Testis (tissue), 2 donors: Measurements from ENCODE around the gene ZXDC.

ENCODE experiments used
- POLR2A ChIP-seq: fragments of 450-650 bp; IDR thresholded peaks from one replicate; pipeline ENCODE4 v1.6.1; 2017; ENCODE audit warnings: antibody characterized with exemption, mild to moderate bottlenecking, moderate library complexity
- TF ChIP-seq, protein P1 (sequence below), 3 experiments: fragments of 450-650 bp in 2 of 3; fragments of 200-600 bp in 1 of 3; sonication (generic) in 1 of 3; IDR thresholded peaks; one replicate each; pipeline ENCODE4 v1.5.1; 2016 to 2019; ENCODE audit warnings: antibody characterized with exemption in 3 of 3, mild to moderate bottlenecking in 2 of 3, moderate library complexity in 1 of 3

DNA sequence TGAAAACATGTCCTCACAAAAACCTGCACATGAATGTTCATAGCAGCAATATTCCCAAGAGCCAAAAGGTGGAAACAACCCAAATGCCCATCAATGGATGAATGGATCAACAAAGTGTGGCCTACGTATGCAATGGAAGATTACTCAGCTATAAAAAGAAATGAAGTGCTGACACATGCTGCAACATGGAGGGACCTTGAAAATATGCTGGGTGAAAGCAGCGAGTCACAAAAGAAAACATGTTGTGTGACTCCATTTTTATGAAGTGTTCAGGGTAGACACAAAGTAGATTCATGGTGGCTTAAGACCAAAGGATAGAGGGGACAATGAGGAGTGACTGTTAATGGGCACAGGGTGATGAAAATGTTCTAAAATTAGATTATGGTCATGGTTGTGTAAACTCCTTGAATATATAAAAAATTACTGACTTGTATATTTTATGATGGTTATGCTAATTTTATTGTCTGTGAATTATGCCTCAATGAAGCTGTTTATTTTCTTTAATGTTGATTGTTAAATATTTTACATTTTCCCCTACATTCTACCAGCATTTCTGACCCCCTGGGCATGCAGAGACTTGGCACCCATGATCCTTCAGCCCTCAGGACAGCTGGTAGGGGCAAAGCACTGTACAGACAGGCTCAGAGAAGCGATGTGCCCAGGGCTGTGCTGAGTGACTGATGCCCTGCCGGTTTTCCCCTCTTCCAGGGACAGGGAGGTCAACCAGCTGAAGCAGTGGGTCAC is 43.2 kb downstream of the ZXDC start:
- TF ChIP-seq, protein P1, sequence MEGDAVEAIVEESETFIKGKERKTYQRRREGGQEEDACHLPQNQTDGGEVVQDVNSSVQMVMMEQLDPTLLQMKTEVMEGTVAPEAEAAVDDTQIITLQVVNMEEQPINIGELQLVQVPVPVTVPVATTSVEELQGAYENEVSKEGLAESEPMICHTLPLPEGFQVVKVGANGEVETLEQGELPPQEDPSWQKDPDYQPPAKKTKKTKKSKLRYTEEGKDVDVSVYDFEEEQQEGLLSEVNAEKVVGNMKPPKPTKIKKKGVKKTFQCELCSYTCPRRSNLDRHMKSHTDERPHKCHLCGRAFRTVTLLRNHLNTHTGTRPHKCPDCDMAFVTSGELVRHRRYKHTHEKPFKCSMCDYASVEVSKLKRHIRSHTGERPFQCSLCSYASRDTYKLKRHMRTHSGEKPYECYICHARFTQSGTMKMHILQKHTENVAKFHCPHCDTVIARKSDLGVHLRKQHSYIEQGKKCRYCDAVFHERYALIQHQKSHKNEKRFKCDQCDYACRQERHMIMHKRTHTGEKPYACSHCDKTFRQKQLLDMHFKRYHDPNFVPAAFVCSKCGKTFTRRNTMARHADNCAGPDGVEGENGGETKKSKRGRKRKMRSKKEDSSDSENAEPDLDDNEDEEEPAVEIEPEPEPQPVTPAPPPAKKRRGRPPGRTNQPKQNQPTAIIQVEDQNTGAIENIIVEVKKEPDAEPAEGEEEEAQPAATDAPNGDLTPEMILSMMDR (IDR thresholded peaks at IDR 0.05): no peak
- no peak for TF ChIP-seq POLR2A
